Measurements from ENCODE around the gene MGST1.

MGST1 gene

GRCh38 chr12:16300736-16301135 lies 46.7 kb upstream of the MGST1 start:
- Histone ChIP-seq H4K20me1 (ENCODE audit: insufficient read depth, low read length, poor library complexity, severe bottlenecking) (no peaks in the 10 kb centered on the region), H3K36me3 (ENCODE audit: insufficient read depth, low read length) (no peaks in the 10 kb centered on the region), H3K9me2 (replicated peaks; ENCODE audit: low read depth, low read length) (no peaks in the 10 kb centered on the region; the same call in 1 of the 2 replicates), H2AFZ (ENCODE audit: low read length) (no peak overlapping the region), H3K9ac (ENCODE audit: low read depth, low read length, poor library complexity, severe bottlenecking) (no peak overlapping the region), H3K4me3 (ENCODE audit: low read length, poor library complexity, severe bottlenecking) (no peak overlapping the region), H3K4me2 (ENCODE audit: low read depth, low read length, poor library complexity, severe bottlenecking) (no peak overlapping the region), H3K79me2 (ENCODE audit: insufficient read depth, low read length) (no peaks in the 10 kb centered on the region), H3F3A (ENCODE audit: low read depth) (no peaks in the 10 kb centered on the region), H3K27me3 (ENCODE audit: insufficient read depth, low read length, poor library complexity, severe bottlenecking) (no peaks in the 10 kb centered on the region), H3K4me1 (ENCODE audit: insufficient read depth, low read length, poor library complexity, severe bottlenecking) (no peaks in the 10 kb centered on the region), H3K9me3 (ENCODE audit: insufficient read depth, low read depth, low read length) (no peaks in the 10 kb centered on the region)
- TF ChIP-seq CTCF (conservative IDR thresholded peaks at IDR 0.05; ENCODE audit: low read length) (no peak), EZH2phosphoT487 (IDR thresholded peaks at IDR 0.05; ENCODE audit: borderline replicate concordance) (no peak)

GRCh38 chr12:16303939-16304338 lies 43.5 kb upstream of the MGST1 start:
- Histone ChIP-seq H3K9ac (ENCODE audit: low read depth, low read length, poor library complexity, severe bottlenecking) (no peak overlapping the region), H3K4me2 (ENCODE audit: low read depth, low read length, poor library complexity, severe bottlenecking) (no peak overlapping the region), H3K27me3 (ENCODE audit: insufficient read depth, low read length, poor library complexity, severe bottlenecking) (no peaks in the 10 kb centered on the region), H4K20me1 (ENCODE audit: insufficient read depth, low read length, poor library complexity, severe bottlenecking) (no peaks in the 10 kb centered on the region), H3K79me2 (ENCODE audit: insufficient read depth, low read length) (no peaks in the 10 kb centered on the region), H3K9me3 (ENCODE audit: insufficient read depth, low read depth, low read length) (no peaks in the 10 kb centered on the region), H3K36me3 (ENCODE audit: insufficient read depth, low read length) (no peaks in the 10 kb centered on the region), H3F3A (ENCODE audit: low read depth) (no peaks in the 10 kb centered on the region), H3K4me1 (ENCODE audit: insufficient read depth, low read length, poor library complexity, severe bottlenecking) (no peaks in the 10 kb centered on the region), H2AFZ (ENCODE audit: low read length) (no peak overlapping the region), H3K4me3 (ENCODE audit: low read length, poor library complexity, severe bottlenecking) (no peak overlapping the region), H3K9me2 (replicated peaks; ENCODE audit: low read depth, low read length) (no peaks in the 10 kb centered on the region; the same call in 1 of the 2 replicates)
- no peak for TF ChIP-seq CTCF (conservative IDR thresholded peaks at IDR 0.05; ENCODE audit: low read length)
- TF ChIP-seq EZH2phosphoT487 (IDR thresholded peaks at IDR 0.05; ENCODE audit: borderline replicate concordance), result no peak

- Histone ChIP-seq H3K4me3 (ENCODE audit: low read length, poor library complexity, severe bottlenecking) (no peak overlapping the region), H3K9me2 (replicated peaks; ENCODE audit: low read depth, low read length) (no peaks in the 10 kb centered on the region; the same call in 1 of the 2 replicates), H3K9me3 (ENCODE audit: insufficient read depth, low read depth, low read length) (no peaks in the 10 kb centered on the region), H2AFZ (ENCODE audit: low read length) (no peak overlapping the region), H3F3A (ENCODE audit: low read depth) (no peaks in the 10 kb centered on the region), H3K9ac (ENCODE audit: low read depth, low read length, poor library complexity, severe bottlenecking) (no peak overlapping the region), H3K27me3 (ENCODE audit: insufficient read depth, low read length, poor library complexity, severe bottlenecking) (no peaks in the 10 kb centered on the region), H3K4me2 (ENCODE audit: low read depth, low read length, poor library complexity, severe bottlenecking) (no peak overlapping the region), H3K36me3 (ENCODE audit: insufficient read depth, low read length) (no peaks in the 10 kb centered on the region), H3K4me1 (ENCODE audit: insufficient read depth, low read length, poor library complexity, severe bottlenecking) (no peaks in the 10 kb centered on the region), H3K79me2 (ENCODE audit: insufficient read depth, low read length) (no peaks in the 10 kb centered on the region), H4K20me1 (ENCODE audit: insufficient read depth, low read length, poor library complexity, severe bottlenecking) (no peaks in the 10 kb centered on the region)
- TF ChIP-seq CTCF (conservative IDR thresholded peaks at IDR 0.05; ENCODE audit: low read length), result no peak
- no peak for TF ChIP-seq EZH2phosphoT487 (IDR thresholded peaks at IDR 0.05; ENCODE audit: borderline replicate concordance)
These were observed 39.5 kb upstream of the MGST1 start for GRCh38 chr12:16307856-16308475.
